ENCODE measurements around the gene SLC10A1. TPM values are rescaled to one million over a fixed set of nuclear protein-coding genes. Genes with fewer than 3 reads are reported as not detected.

The SLC10A1 gene
- total RNA-seq, 1 experiment from 2014 or later = not detected

DNA sequence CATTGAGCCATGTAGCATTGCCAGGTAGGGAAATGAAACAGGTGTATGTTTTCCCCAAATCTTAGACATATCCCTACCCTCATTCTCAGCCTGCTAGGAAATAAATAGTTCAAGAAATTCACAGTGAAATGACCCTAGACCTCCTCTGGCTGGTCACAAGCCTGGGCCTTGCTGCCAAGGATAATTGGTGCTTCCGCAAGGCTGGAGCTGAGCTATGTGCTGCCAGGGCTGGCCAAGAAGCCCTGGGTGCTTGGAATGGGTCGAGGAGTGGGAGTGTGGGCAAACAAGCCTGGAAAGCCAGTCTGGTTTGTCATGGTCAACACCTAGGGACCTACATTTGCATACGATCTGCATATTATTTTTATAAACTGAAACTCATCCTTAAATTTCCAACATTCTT, 31.3 kb upstream of the SLC10A1 start:
- BruUV-seq (replicated peaks) = no TSS peak
- no peaks in the 10 kb centered on the region for H3K9me3 ChIP-seq (ENCODE audit: low read depth, low read length, poor library complexity, severe bottlenecking)
- H3K4me1 ChIP-seq (ENCODE audit: insufficient read depth, low read length, poor library complexity, severe bottlenecking) = no peaks in the 10 kb centered on the region
- H3K27ac ChIP-seq (ENCODE audit: low read depth, low read length, poor library complexity, severe bottlenecking) = no peak overlapping the region
- ChIA-PET CTCF (no interaction called here), POLR2A (ENCODE audit: low non-redundant PET) (no interaction called here)
- DNase-seq (ENCODE audit: low spot score) = no peak
- no peak overlapping the region for H3K4me3 ChIP-seq (ENCODE audit: low read depth, low read length, poor library complexity, severe bottlenecking)
- H3K36me3 ChIP-seq (ENCODE audit: insufficient read depth, low read length, poor library complexity, severe bottlenecking) = no peaks in the 10 kb centered on the region
- peaks cover 11% of the 10 kb centered on the region for H3K27me3 ChIP-seq (replicated peaks; ENCODE audit: insufficient read depth, low read depth, low read length, poor library complexity)
- intact Hi-C loops (cut with micrococcal nuclease; ENCODE audit: unreplicated experiment) = no loop called here
- TF ChIP-seq, protein P1, sequence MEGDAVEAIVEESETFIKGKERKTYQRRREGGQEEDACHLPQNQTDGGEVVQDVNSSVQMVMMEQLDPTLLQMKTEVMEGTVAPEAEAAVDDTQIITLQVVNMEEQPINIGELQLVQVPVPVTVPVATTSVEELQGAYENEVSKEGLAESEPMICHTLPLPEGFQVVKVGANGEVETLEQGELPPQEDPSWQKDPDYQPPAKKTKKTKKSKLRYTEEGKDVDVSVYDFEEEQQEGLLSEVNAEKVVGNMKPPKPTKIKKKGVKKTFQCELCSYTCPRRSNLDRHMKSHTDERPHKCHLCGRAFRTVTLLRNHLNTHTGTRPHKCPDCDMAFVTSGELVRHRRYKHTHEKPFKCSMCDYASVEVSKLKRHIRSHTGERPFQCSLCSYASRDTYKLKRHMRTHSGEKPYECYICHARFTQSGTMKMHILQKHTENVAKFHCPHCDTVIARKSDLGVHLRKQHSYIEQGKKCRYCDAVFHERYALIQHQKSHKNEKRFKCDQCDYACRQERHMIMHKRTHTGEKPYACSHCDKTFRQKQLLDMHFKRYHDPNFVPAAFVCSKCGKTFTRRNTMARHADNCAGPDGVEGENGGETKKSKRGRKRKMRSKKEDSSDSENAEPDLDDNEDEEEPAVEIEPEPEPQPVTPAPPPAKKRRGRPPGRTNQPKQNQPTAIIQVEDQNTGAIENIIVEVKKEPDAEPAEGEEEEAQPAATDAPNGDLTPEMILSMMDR (conservative IDR thresholded peaks at IDR 0.05; ENCODE audit: low read depth, low read length) = no peak
- TF ChIP-seq EZH2 (IDR thresholded peaks at IDR 0.05; ENCODE audit: borderline replicate concordance, low read depth, low read length, poor library complexity, severe bottlenecking) = no peak

DNA sequence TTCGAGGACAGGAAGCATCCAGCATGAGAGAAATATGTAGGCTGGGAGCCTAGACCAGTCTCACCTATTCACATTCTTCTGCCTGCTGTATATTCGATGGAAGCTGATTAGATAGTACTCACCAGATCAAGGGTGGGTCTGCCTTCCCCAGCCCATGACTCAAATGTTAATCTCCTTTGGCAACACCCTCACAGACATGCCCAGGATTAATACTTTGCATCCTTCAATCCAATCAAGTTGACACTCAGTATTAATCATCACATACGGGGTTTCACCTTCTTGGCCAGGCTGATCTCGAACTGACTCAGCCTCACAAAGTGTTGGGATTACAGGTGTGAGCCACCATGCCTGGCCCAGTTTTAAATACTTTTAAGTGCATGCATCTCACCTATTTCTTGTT, 30.5 kb upstream of the SLC10A1 start:
- Histone ChIP-seq H3K9me3 (ENCODE audit: low read depth, low read length, poor library complexity, severe bottlenecking) (no peaks in the 10 kb centered on the region), H3K27me3 (replicated peaks; ENCODE audit: insufficient read depth, low read depth, low read length, poor library complexity) (peaks cover 5% of the 10 kb centered on the region), H3K4me1 (ENCODE audit: insufficient read depth, low read length, poor library complexity, severe bottlenecking) (no peaks in the 10 kb centered on the region), H3K36me3 (ENCODE audit: insufficient read depth, low read length, poor library complexity, severe bottlenecking) (no peaks in the 10 kb centered on the region), H3K27ac (ENCODE audit: low read depth, low read length, poor library complexity, severe bottlenecking) (no peak overlapping the region), H3K4me3 (ENCODE audit: low read depth, low read length, poor library complexity, severe bottlenecking) (no peak overlapping the region)
- DNase-seq (ENCODE audit: low spot score) = no peak
- TF ChIP-seq, protein P1 (conservative IDR thresholded peaks at IDR 0.05; ENCODE audit: low read depth, low read length) = no peak
- no peak for TF ChIP-seq EZH2 (IDR thresholded peaks at IDR 0.05; ENCODE audit: borderline replicate concordance, low read depth, low read length, poor library complexity, severe bottlenecking)
- intact Hi-C loops (cut with micrococcal nuclease; ENCODE audit: unreplicated experiment) = no loop called here
- CTCF ChIA-PET = no interaction called here
- POLR2A ChIA-PET (ENCODE audit: low non-redundant PET) = no interaction called here
- no TSS peak for BruUV-seq (replicated peaks)

DNA sequence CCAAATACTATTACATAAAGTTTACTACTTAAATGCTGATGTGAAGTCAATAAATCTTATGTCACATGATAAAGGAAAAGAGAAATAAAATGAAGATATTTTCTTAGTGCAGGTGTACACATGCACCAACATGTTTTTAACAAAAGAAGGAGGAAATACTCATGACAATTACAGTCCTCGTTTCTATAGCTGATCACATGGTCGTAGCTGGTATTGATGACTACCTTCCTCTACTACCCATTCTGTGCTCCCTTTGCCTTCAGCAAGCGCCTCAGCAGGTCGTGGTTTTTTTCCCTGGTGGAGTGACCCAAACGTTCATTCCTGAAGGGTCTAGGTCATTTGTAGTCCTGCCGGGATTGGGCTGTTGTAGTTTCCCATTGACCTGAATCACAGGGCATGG, 25.4 kb upstream of the SLC10A1 start:
- Histone ChIP-seq H3K9me3 (ENCODE audit: low read depth, low read length, poor library complexity, severe bottlenecking) (no peaks in the 10 kb centered on the region), H3K4me1 (ENCODE audit: insufficient read depth, low read length, poor library complexity, severe bottlenecking) (no peaks in the 10 kb centered on the region), H3K27me3 (replicated peaks; ENCODE audit: insufficient read depth, low read depth, low read length, poor library complexity) (peaks cover 8% of the 10 kb centered on the region), H3K36me3 (ENCODE audit: insufficient read depth, low read length, poor library complexity, severe bottlenecking) (no peaks in the 10 kb centered on the region), H3K27ac (ENCODE audit: low read depth, low read length, poor library complexity, severe bottlenecking) (no peak overlapping the region), H3K4me3 (ENCODE audit: low read depth, low read length, poor library complexity, severe bottlenecking) (no peak overlapping the region)
- intact Hi-C loops (cut with micrococcal nuclease; ENCODE audit: unreplicated experiment) = no loop called here
- CTCF ChIA-PET = no interaction called here
- POLR2A ChIA-PET (ENCODE audit: low non-redundant PET) = no interaction called here
- no TSS peak for BruUV-seq (replicated peaks)
- TF ChIP-seq, protein P1 (conservative IDR thresholded peaks at IDR 0.05; ENCODE audit: low read depth, low read length) = no peak
- TF ChIP-seq EZH2 (IDR thresholded peaks at IDR 0.05; ENCODE audit: borderline replicate concordance, low read depth, low read length, poor library complexity, severe bottlenecking) = no peak
- no peak for DNase-seq (ENCODE audit: low spot score)

All from A673 (cell line).